GM08714 (cell line): ENCODE measurements around the gene TMEM266.

Source experiments
- H3K4me3 ChIP-seq: fragments of 200-500 bp; sonication (Bioruptor generic); 2 replicates; pipeline ENCODE4 v1.5.1; 2014; ENCODE audit warnings: mild to moderate bottlenecking, low read length, inconsistent platforms
- ZNF274 ChIP-seq: IDR thresholded peaks from 2 replicates; pipeline ENCODE4 v1.6.1; 2012; ENCODE audit warnings: mild to moderate bottlenecking, low read depth, low read length

TMEM266 gene

GRCh38 chr15:76127880-76128279 lies 68.1 kb downstream of the TMEM266 start:
- no peak overlapping the region for H3K4me3 ChIP-seq
- TF ChIP-seq ZNF274, result no peak

- TF ChIP-seq ZNF274, result no peak
- no peak overlapping the region for H3K4me3 ChIP-seq
Observed at GRCh38 chr15:76134537-76134936, 74.8 kb downstream of the TMEM266 start.

GRCh38 chr15:76135516-76135915 lies 75.7 kb downstream of the TMEM266 start:
- H3K4me3 ChIP-seq, result no peak overlapping the region
- no peak for TF ChIP-seq ZNF274

- TF ChIP-seq ZNF274, result no peak
- no peak overlapping the region for H3K4me3 ChIP-seq
Observed at GRCh38 chr15:76138436-76138835, 78.7 kb downstream of the TMEM266 start.

GRCh38 chr15:76139368-76140073 lies 79.7 kb downstream of the TMEM266 start:
- no peak for TF ChIP-seq ZNF274
- H3K4me3 ChIP-seq, result no peak overlapping the region

- TF ChIP-seq ZNF274, result no peak
Observed at GRCh38 chr15:76140074-76140464, 80.3 kb downstream of the TMEM266 start.

GRCh38 chr15:76146812-76147211 lies 87.0 kb downstream of the TMEM266 start:
- TF ChIP-seq ZNF274, result no peak
- no peak overlapping the region for H3K4me3 ChIP-seq

More at GRCh38 chr15:76140074-76140464, 80.3 kb downstream of the TMEM266 start:
- H3K4me3 ChIP-seq, result no peak overlapping the region

GRCh38 chr15:76147906-76148570 lies 88.3 kb downstream of the TMEM266 start:
- no peak for TF ChIP-seq ZNF274
- H3K4me3 ChIP-seq, result no peak overlapping the region

- TF ChIP-seq ZNF274, result no peak
- H3K4me3 ChIP-seq, result no peak overlapping the region
Observed at GRCh38 chr15:76149291-76149915, 89.6 kb downstream of the TMEM266 start.

GRCh38 chr15:76150513-76150912 lies 90.7 kb downstream of the TMEM266 start:
- H3K4me3 ChIP-seq, result no peak overlapping the region

GRCh38 chr15:76150971-76151598 lies 91.3 kb downstream of the TMEM266 start:
- no peak overlapping the region for H3K4me3 ChIP-seq
- no peak for TF ChIP-seq ZNF274

More at GRCh38 chr15:76150513-76150912, 90.7 kb downstream of the TMEM266 start:
- no peak for TF ChIP-seq ZNF274

- no peak overlapping the region for H3K4me3 ChIP-seq
- no peak for TF ChIP-seq ZNF274
Observed at GRCh38 chr15:76151599-76151974, 91.8 kb downstream of the TMEM266 start.

GRCh38 chr15:76152197-76152596 lies 92.4 kb downstream of the TMEM266 start:
- H3K4me3 ChIP-seq, result no peak overlapping the region
- no peak for TF ChIP-seq ZNF274

- no peak overlapping the region for H3K4me3 ChIP-seq
- no peak for TF ChIP-seq ZNF274
Observed at GRCh38 chr15:76153241-76154197, 93.7 kb downstream of the TMEM266 start.

GRCh38 chr15:76155731-76156130 lies 95.9 kb downstream of the TMEM266 start:
- no peak for TF ChIP-seq ZNF274
- H3K4me3 ChIP-seq, result no peak overlapping the region
